Measurements from ENCODE around the gene CELF4. TPM values are rescaled to one million over a fixed set of nuclear protein-coding genes. Genes with fewer than 3 reads are reported as not detected.

CELF4 gene
- total and polyA plus RNA-seq, 2 of the 4 experiments (the other 2 are of a cell fraction) = not detected

GRCh38 chr18:37543321-37543720 lies 22.3 kb downstream of the CELF4 start:
- BruUV-seq (replicated peaks) = no TSS peak
- dilution Hi-C loops (cut with HindIII; ENCODE audit: low sequenced_read_pairs, unreplicated experiment) = no loop called here
- TF ChIP-seq MXI1 (IDR thresholded peaks at IDR 0.05; ENCODE audit: borderline replicate concordance, low read depth, low read length) (no peak), ELK1 (IDR thresholded peaks at IDR 0.05; ENCODE audit: borderline replicate concordance, low read depth, low read length) (no peak), NFE2L2 (IDR thresholded peaks at IDR 0.05; ENCODE audit: low read depth, low read length) (no peak), MAFK (IDR thresholded peaks at IDR 0.05; ENCODE audit: low read depth, low read length) (no peak), USF2 (IDR thresholded peaks at IDR 0.05; ENCODE audit: low read depth, low read length) (no peak), RAD21 (IDR thresholded peaks at IDR 0.05; ENCODE audit: low read length) (no peak), RFX5 (IDR thresholded peaks at IDR 0.05; ENCODE audit: low read depth, low read length) (no peak), RCOR1 (IDR thresholded peaks at IDR 0.05; ENCODE audit: insufficient replicate concordance, low read length) (no peak), FOS (IDR thresholded peaks at IDR 0.05; ENCODE audit: low read depth, low read length) (no peak), BHLHE40 (IDR thresholded peaks at IDR 0.05; ENCODE audit: low read depth, low read length) (no peak), CHD1 (IDR thresholded peaks at IDR 0.05; ENCODE audit: low read depth, low read length) (no peak), POLR2A (IDR thresholded peaks at IDR 0.05; ENCODE audit: low read depth, low read length) (no peak), SMC3 (IDR thresholded peaks at IDR 0.05; ENCODE audit: low read depth, low read length) (no peak), CEBPB (IDR thresholded peaks at IDR 0.05; ENCODE audit: low read depth, low read length) (no peak), MAZ (IDR thresholded peaks at IDR 0.05; ENCODE audit: borderline replicate concordance, low read depth, low read length) (no peak), CTCF (conservative IDR thresholded peaks at IDR 0.05; ENCODE audit: low read depth, low read length) (no peak)
- Histone ChIP-seq H3K56ac (ENCODE audit: extremely low read depth, insufficient read depth, low read length) (no peak overlapping the region), H2BK5ac (ENCODE audit: low read depth, low read length, poor library complexity, severe bottlenecking) (no peak overlapping the region), H2BK120ac (ENCODE audit: low read depth, low read length) (no peak overlapping the region), H2BK20ac (ENCODE audit: low read depth, low read length) (no peak overlapping the region), H4K20me1 (ENCODE audit: insufficient read depth, low read length) (no peaks in the 10 kb centered on the region), H3K14ac (replicated peaks; ENCODE audit: low read depth, low read length) (no peak overlapping the region), H3K4me1 (ENCODE audit: control insufficient read depth, insufficient read depth, low read length) (no peaks in the 10 kb centered on the region), H3K9me1 (ENCODE audit: insufficient read depth, low read length) (no peaks in the 10 kb centered on the region), H3K18ac (ENCODE audit: low read depth, low read length) (no peak overlapping the region), H3K79me1 (ENCODE audit: low read depth in 1 of 2, low read length in 2 of 2) (no peaks in the 10 kb centered on the region), H3K36me3 (ENCODE audit: control insufficient read depth, insufficient read depth, low read length) (no peaks in the 10 kb centered on the region), H4K8ac (ENCODE audit: low read depth in 2 of 2, low read length in 2 of 2) (no peak overlapping the region), H3K27ac (ENCODE audit: insufficient read depth, low read length) (no peak overlapping the region), H3K4me3 (ENCODE audit: insufficient read depth, low read depth, low read length) (no peak overlapping the region), H3K4me2 (ENCODE audit: low read depth, low read length) (no peak overlapping the region), H2AK9ac (replicated peaks; ENCODE audit: low read depth, low read length, poor library complexity) (no peak overlapping the region), H3K4ac (ENCODE audit: low read depth, low read length) (no peak overlapping the region), H2AFZ (replicated peaks; ENCODE audit: low read length, poor library complexity) (no peak overlapping the region), H2AK5ac (ENCODE audit: low read depth, low read length) (no peak overlapping the region), H4K5ac (ENCODE audit: low read depth, low read length) (no peak overlapping the region), H3K27me3 (ENCODE audit: control insufficient read depth, insufficient read depth, low read length) (peaks cover 11% of the 10 kb centered on the region; the same call in 1 of the 2 replicates), H3K23ac (ENCODE audit: low read depth, low read length) (no peak overlapping the region), H2BK15ac (ENCODE audit: low read depth, low read length) (no peak overlapping the region), H3K9ac (ENCODE audit: low read depth, low read length) (no peak overlapping the region), H3K9me3 (ENCODE audit: control insufficient read depth, insufficient read depth, low read length) (no peaks in the 10 kb centered on the region), H4K91ac (ENCODE audit: insufficient read depth, low read depth, low read length) (no peak overlapping the region)
- no peak for DNase-seq
- ChIA-PET CTCF (no interaction called here), POLR2A (ENCODE audit: unreplicated experiment) (no interaction called here)
- WGBS, 2 experiments (ENCODE audit: extremely low coverage in 2 of 2, insufficient read length in 1 of 2) = no CpG with 5 or more reads among the region's 4 CpGs
- no peak for ATAC-seq (ENCODE audit: low read depth)
- intact Hi-C loops (cut with micrococcal nuclease) = no loop called here
- in situ Hi-C loops (cut with MboI; ENCODE audit: low sequenced_read_pairs) = no loop called here
